Adrenal gland (tissue), 12 donors: ENCODE results near the gene FGD4. TPM values are rescaled to one million over a fixed set of nuclear protein-coding genes. Genes with fewer than 3 reads are reported as not detected.

ENCODE experiments used
- DNase-seq, 7 donors: peaks; one replicate each; pipeline ENCODE4 v3.0.0-alpha.2; 2019 to 2020
- H3K27ac ChIP-seq, 5 donors: fragments of 200-600 bp; sonication (generic) in 4 of 5; 1 replicate in 3 of 5; 2 replicates in 2 of 5; pipeline versions ENCODE4 v1.5.1 to v1.8.0; 2016 to 2020; ENCODE audit warnings: mild to moderate bottlenecking in 1 of 5
- H3K27me3 ChIP-seq: fragments of 200-600 bp; 2 replicates; pipeline ENCODE4 v1.8.0; 2021
- H3K36me3 ChIP-seq, 2 donors: fragments of 200-600 bp; replicated peaks in 1 of 2; 1 replicate in 1 of 2; 2 replicates in 1 of 2; pipeline versions ENCODE4 v1.5.1 to v1.8.0; 2018 to 2022
- H3K4me1 ChIP-seq, 2 donors: fragments of 200-600 bp; replicated peaks in 1 of 2; 1 replicate in 1 of 2; 2 replicates in 1 of 2; pipeline versions ENCODE4 v1.5.1 to v1.8.0; 2018 to 2021
- H3K4me3 ChIP-seq, 4 donors: fragments of 200-600 bp; sonication (generic) in 3 of 4; one replicate each; pipeline ENCODE4 v1.5.1; 2016 to 2018
- H3K9me3 ChIP-seq, 3 donors: fragments of 200-600 bp; sonication (generic) in 1 of 3; replicated peaks in 1 of 3; 1 replicate in 2 of 3; 2 replicates in 1 of 3; pipeline versions ENCODE4 v1.5.1 to v1.8.0; 2016 to 2021
- POLR2A ChIP-seq, 2 donors: fragments of 450-650 bp; IDR thresholded peaks; one replicate each; pipeline ENCODE4 v1.6.1; 2017; ENCODE audit warnings: antibody characterized with exemption in 2 of 2, mild to moderate bottlenecking in 2 of 2, moderate library complexity in 1 of 2
- WGBS, 4 donors: extraction: QIAGEN DNeasy Blood & Tissue Kit in 2 of 4; methylation state at CpG; one replicate each; pipeline versions ENCODE4 v1.1.5 to v1.1.7; 2013 to 2017; 5-methylcytosine and 5-hydroxymethylcytosine counted together
- intact Hi-C, 2 donors: fragments of 100-400 bp; cut with DNase I; formaldehyde crosslinking; loops; one replicate each; pipeline versions ENCODE4 v1.14.1 to v1.15.0; 2022 to 2023
- polyA plus RNA-seq, 3 donors: library from polyadenylated mRNA; stranded (reverse); fragments of 200-250 nt in 2 of 3; fragments of 350-450 nt in 1 of 3; fragmentation: Illumina TruSeq in 1 of 3; extraction: RNeasy Lipid Tissue Mini Kit (QIAGEN cat#74804) in 1 of 3; gene quantifications; one replicate each; pipeline ENCODE4 v1.2.3, GENCODE V29; 2013 to 2014
- total RNA-seq, 9 donors: library from RNA; depleted of rRNA in 4 of 9; stranded (reverse); fragments of >200 nt in 4 of 9; fragments of 120-200 nt in 1 of 9; fragmentation: NEBNext Ultra II Directional in 1 of 9; extraction: Animal tissue kit (Norgen Biotek cat#: 25700) in 1 of 9; gene quantifications; one replicate each; pipeline versions ENCODE4 v1.1.0 to v1.2.4, GENCODE V29; 2013 to 2023
- TF ChIP-seq, protein P1 (sequence below), 6 experiments: fragments of 450-650 bp in 4 of 6; fragments of 200-600 bp in 2 of 6; sonication (generic) in 1 of 6; IDR thresholded peaks; 1 replicate in 5 of 6; 2 replicates in 1 of 6; pipeline versions ENCODE4 v1.5.1 to v1.8.0; 2016 to 2021; ENCODE audit warnings: antibody characterized with exemption in 6 of 6, mild to moderate bottlenecking in 2 of 6, moderate library complexity in 1 of 6
- donor health status: healthy with polysubstance abuse.
- donor health status: Bipolar disorder and iron deficiency.
- donor health status: DM: yes; HTN: yes; CAD: no.
- donor health status: DM: no; HTN: no; CAD: no.
- donor health status: DM: no; HTN: no; CAD: no.
- donor health status: DM: yes; HTN: yes; CAD: no.

The FGD4 gene
- total and polyA plus RNA-seq, 12 donors, result 1.7 to 38.5 (median 16.6) TPM

DNA sequence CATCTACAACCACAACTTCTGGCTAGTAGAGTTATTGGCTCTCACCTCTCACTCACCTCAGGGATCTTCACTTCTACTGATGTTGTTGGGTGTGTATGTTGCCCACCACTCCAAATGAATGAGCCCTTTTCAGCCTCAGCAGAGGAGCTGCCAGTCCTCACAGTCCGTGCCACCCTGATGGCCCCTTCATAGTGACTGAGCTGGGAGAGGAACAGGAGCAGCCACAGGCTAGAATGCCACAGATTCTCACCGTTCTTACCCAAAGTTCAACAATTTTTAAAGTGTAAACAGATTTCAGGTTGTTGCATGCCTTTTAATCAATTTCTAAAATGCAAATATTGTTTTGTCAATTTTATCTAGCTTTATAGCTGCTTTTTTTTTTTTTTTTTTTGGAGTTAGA, 205.2 kb downstream of the FGD4 start:
- Histone ChIP-seq H3K9me3 (no peaks in the 10 kb centered on the region), H3K4me3 (no peak overlapping the region), H3K36me3 (peaks cover 0 to 24% of the 10 kb centered on the region in 2 donors), H3K27ac (no peak overlapping the region), H3K4me1 (no peaks in the 10 kb centered on the region), H3K27me3 (no peaks in the 10 kb centered on the region)
- WGBS, 4 donors, result 67 to 97% (median 81%) methylated on average over 2 of the region's 2 CpGs
- no peak for TF ChIP-seq POLR2A (IDR thresholded peaks at IDR 0.05)
- TF ChIP-seq, protein P1, sequence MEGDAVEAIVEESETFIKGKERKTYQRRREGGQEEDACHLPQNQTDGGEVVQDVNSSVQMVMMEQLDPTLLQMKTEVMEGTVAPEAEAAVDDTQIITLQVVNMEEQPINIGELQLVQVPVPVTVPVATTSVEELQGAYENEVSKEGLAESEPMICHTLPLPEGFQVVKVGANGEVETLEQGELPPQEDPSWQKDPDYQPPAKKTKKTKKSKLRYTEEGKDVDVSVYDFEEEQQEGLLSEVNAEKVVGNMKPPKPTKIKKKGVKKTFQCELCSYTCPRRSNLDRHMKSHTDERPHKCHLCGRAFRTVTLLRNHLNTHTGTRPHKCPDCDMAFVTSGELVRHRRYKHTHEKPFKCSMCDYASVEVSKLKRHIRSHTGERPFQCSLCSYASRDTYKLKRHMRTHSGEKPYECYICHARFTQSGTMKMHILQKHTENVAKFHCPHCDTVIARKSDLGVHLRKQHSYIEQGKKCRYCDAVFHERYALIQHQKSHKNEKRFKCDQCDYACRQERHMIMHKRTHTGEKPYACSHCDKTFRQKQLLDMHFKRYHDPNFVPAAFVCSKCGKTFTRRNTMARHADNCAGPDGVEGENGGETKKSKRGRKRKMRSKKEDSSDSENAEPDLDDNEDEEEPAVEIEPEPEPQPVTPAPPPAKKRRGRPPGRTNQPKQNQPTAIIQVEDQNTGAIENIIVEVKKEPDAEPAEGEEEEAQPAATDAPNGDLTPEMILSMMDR (IDR thresholded peaks at IDR 0.05), result no peak
- DNase-seq, result no peak
- intact Hi-C loops, result no loop called here

- TF ChIP-seq POLR2A (IDR thresholded peaks at IDR 0.05), result no peak
- TF ChIP-seq, protein P1 (IDR thresholded peaks at IDR 0.05), result no peak
- Histone ChIP-seq H3K9me3 (no peaks in the 10 kb centered on the region), H3K36me3 (peaks cover 0 to 24% of the 10 kb centered on the region in 2 donors), H3K27me3 (no peaks in the 10 kb centered on the region), H3K4me3 (no peak overlapping the region), H3K27ac (no peak overlapping the region), H3K4me1 (no peaks in the 10 kb centered on the region)
- DNase-seq, result no peak
- intact Hi-C loops, result no loop called here
- 96 to 100% (median 98%) methylated on average over 3 of the region's 3 CpGs for whole genome bisulfite sequencing, 4 donors
These were observed 206.2 kb downstream of the FGD4 start for GRCh38 chr12:32605326-32606095.

GRCh38 chr12:32606443-32606842, 207.1 kb downstream of the FGD4 start:
- WGBS, 4 donors, result 93 to 98% (median 95%) methylated on average over 2 of the region's 2 CpGs
- Histone ChIP-seq H3K4me3 (no peak overlapping the region), H3K36me3 (peaks cover 0 to 24% of the 10 kb centered on the region in 2 donors), H3K27me3 (no peaks in the 10 kb centered on the region), H3K4me1 (no peaks in the 10 kb centered on the region), H3K9me3 (no peaks in the 10 kb centered on the region), H3K27ac (no peak overlapping the region)
- intact Hi-C loops, result no loop called here
- TF ChIP-seq POLR2A (IDR thresholded peaks at IDR 0.05), result no peak
- TF ChIP-seq, protein P1 (IDR thresholded peaks at IDR 0.05), result no peak
- no peak for DNase-seq

GRCh38 chr12:32609966-32610365, 210.6 kb downstream of the FGD4 start:
- no peaks in the 10 kb centered on the region for H3K4me1 ChIP-seq
- no peaks in the 10 kb centered on the region for H3K27me3 ChIP-seq
- DNase-seq, result no peak
- WGBS, 4 donors, result 73 to 100% (median 83%) methylated on average over 1 of the region's 1 CpG
- H3K36me3 ChIP-seq, result peaks cover 0 to 24% of the 10 kb centered on the region in 2 donors
- H3K27ac ChIP-seq, result no peak overlapping the region
- TF ChIP-seq, protein P1 (IDR thresholded peaks at IDR 0.05), result no peak
- no peak for TF ChIP-seq POLR2A (IDR thresholded peaks at IDR 0.05)
- intact Hi-C loops, result no loop called here
- H3K4me3 ChIP-seq, result no peak overlapping the region
- no peaks in the 10 kb centered on the region for H3K9me3 ChIP-seq
